GM11168 (cell line): ENCODE measurements around the gene EMP3.
"Not testable (repeated sequence)": the region's sequence is repeated elsewhere in the genome, so short reads cannot be mapped to it uniquely, and the experiment has no call there.

Source experiments
- in situ Hi-C: fragments of 300-500 bp; cut with MboI; formaldehyde crosslinking; loops from one replicate; pipeline ENCODE4 v1.12.0; 2022; ENCODE audit warnings: low sequenced_read_pairs; ENCODE audit not compliant: unreplicated experiment

Gene EMP3

DNA sequence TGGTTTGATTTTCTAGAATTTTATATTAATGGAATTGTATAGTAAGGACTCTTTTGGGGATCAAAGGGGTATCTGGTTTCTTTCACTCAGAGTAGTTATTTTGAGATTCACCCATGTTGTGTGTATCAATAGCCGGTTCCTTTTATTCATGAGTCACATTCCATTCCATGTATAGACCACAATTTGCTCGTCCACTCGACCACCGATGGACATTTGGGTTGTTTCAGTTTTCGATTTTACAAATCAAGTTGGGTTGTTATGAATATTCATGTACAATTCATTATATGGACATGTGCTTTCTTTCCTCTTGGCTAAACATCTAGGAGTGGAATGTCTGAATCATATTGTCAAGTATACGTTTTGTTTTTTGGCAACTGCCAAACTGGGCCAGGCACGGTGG, 9.6 kb upstream of the EMP3 start:
- in situ Hi-C loops, result no loop called here

DNA sequence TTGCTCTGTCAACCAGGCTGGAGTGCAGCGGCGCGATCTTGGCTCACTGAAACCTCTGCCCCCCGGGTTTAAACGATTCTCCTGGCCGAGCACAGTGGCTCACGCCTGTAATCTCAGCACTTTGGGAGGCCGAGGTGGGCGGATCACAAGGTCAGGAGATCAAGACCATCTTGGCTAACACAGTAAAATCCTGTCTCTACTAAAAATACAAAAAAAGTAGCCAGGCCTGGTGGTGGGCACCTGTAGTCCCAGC, 7.7 kb upstream of the EMP3 start:
- in situ Hi-C loops, result not testable (repeated sequence)

DNA sequence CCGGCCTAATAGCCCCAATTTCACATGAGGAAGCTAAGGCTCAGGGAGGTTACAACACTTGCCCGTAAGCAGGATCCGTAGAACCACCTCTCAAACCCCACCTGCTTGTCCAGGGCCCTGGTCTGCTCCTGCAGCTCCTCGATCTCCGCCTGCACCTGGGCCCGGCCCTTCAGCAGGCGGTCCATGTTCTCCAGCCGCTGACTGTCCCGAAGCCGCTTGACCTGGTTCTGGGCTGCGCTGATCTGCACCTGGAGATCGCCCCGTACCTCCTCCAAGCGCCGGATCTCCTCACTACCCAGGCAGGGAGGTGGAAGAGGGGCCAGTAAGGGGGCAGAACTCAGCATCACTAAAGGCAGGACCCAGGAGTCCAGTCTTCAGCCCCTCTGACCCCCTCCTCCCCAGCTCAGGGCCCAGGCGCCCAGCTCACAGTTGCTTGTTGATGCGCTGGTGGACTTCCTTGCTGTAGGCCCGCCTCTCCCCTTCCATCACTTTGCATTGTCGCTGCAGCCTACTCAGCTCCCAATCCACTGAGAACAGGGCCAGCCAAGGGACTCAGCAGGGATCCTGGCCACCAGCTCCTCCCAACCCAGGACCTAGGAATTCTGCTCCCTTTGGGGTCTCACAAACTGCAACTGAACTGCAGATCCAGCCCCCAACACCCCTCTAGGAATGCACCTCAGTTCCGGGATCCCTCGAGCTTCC, 6.9 kb upstream of the EMP3 start:
- in situ Hi-C loops, result no loop called here

DNA sequence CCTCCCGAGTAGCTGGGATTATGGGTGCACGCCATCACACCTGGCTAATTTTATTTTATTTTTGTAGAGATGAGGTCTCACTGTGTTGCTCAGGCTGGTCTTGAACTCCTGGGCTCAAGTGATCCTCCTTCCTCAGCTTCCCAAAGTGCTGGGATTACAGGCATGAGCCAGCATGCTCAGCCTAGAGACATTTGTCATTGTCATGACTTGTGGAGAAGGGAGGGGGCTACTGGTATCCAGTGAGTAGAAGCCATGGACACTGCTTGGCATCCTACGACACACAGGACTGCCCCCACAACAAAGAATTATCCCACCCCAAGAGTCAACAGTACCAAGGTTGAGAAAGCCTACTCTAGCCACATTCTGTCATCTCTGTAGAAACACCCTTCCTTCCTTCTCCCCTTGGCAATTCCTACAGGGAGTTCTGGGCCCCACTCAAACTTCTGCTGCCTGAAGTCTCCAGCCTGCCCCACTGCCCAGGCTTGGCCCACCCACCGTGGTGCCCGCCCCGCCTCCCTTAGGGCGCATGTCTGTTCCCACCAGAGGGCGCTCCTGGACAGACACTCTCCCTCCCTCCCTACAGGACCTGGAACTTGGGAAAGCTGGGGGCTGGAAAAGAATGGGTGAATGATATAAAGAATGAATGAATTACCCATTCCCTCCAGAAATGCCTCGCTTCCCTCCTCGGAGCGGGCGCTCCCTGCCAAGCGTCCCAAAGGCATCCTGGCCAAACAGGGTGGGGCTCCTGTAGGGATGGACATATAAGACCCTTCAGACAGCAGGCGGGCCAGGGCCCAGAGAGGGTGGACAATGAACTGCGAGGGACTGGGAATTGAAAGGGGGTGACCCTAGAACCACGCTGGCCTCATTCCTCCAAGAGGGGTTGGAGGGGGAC, 5.5 kb upstream of the EMP3 start:
- in situ Hi-C loops, result no loop called here

DNA sequence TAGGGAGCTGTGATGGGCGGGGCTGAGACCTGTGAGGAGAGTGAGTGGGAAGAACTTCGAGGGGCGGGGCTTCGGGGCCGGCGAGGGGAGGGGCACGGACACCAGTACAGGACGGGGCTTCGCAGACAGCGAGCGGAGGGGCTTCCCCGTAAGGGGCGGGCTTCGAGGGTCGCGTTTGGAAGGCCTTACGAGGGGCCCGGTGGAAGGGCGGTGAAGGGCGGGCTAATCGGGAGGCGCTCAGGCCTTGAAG, 4.1 kb upstream of the EMP3 start:
- in situ Hi-C loops, result no loop called here

DNA sequence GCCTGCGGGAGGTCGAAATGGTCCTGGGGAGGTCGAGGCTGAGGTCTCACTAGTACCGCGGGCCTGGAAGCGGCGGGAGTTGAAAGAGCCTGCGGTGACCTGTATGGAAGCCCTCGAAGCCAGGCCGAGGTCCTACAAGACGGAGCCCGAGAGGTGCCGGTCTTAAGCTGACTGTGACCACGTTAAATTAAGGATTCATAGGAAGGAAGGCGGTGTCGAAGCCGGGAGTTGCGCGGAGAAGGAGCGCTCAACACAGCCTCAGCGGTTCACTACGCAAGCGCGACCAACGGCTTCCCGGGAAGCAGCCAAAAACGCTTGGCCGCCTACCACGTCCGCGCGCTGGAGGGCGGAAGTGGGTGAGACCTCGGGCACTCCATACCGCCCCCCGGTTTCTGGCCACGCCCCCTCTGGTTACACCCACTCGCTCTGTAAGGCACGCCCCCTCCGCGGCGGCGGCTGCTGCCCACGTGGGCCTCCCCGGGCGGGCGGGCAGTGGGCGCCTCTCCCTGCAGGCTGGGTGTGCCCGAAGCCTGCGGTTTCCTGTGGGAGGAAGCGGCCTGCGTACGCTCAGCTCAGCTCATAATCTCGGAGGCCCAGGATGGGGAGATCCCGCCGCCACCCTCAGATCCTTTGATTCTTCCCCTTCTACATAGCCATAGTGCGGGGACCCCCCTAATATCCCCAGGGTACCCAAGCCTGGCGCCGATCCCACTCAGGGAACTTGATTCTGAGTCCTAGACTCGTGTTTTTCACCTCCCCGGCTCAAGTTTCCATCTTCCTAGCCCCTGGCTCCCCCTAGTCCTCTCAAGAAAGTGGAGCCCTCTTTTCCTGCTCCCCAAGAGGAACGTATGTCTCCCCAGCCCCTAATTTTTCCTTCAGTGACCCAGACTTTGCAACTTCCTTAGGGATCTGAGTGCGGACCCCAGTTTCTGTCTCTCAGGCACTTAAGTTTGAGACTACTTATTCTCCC, 3.4 kb upstream of the EMP3 start:
- in situ Hi-C loops, result no loop called here

DNA sequence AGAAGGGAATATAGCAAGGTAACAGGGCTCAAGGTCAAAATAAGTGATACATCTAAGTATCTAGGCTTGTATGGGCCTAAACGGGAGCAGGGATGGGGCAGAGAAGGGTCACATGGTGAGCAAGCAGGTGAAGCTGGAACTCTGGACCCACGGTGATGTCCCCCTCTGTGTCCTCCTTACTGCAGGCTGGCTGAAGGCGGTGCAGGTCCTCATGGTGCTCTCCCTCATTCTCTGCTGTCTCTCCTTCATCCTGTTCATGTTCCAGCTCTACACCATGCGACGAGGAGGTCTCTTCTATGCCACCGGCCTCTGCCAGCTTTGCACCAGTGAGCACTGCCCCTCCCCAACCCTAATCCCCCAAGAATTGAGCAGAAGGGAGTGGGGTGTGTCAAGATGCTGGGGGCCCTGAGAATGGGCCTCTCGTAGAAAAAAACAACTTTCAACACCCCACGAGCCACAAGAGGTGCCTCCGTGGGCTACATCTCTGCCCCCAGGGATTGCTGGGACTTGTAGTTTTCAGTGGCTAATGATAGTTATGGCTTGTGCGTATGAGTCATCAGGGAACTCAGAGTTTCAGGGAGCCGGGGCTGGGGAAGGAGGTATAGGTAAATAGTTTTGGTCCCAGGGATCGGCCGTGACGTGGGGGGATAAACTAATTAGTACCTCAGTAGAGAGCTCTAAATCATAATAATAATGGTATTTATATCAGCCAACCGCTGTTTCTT, 4.0 kb downstream of the EMP3 start:
- in situ Hi-C loops, result no loop called here

DNA sequence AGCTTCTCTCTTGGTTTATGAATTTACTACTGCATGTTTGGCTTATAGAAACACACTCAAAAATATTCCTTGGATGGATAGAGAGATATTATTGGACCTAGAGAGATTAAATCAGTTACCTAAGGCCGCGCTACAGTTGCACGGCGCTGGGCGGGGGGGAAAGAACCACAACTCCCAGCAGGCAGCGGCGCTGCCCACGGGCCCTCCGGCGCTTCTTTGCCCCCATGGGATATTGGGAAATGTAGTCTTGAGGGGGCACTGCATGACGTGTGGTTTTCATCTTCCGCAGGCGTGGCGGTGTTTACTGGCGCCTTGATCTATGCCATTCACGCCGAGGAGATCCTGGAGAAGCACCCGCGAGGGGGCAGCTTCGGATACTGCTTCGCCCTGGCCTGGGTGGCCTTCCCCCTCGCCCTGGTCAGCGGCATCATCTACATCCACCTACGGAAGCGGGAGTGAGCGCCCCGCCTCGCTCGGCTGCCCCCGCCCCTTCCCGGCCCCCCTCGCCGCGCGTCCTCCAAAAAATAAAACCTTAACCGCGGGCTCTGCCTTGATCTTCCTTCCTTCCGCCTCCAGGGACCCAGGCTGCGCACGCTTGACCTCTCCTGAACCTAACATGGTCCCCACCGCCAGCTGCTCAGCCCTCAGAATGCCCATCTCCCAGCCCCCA, 4.8 kb downstream of the EMP3 start:
- in situ Hi-C loops, result no loop called here

DNA sequence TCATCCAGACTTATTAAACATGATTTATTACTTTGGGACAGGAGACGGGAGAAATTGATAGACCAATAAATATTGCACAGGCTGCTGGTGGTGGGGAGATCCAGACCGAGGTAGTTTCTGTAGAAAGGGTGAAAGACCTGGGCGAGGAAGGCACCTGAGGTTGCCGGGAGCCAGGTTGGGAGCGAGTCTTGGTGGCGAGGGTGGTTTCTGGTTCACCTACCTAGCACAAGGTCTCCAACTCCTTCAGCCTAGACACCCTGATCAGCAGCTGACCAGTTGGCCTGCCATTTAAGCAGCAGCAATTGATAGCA, 7.0 kb downstream of the EMP3 start:
- in situ Hi-C loops, result no loop called here

DNA sequence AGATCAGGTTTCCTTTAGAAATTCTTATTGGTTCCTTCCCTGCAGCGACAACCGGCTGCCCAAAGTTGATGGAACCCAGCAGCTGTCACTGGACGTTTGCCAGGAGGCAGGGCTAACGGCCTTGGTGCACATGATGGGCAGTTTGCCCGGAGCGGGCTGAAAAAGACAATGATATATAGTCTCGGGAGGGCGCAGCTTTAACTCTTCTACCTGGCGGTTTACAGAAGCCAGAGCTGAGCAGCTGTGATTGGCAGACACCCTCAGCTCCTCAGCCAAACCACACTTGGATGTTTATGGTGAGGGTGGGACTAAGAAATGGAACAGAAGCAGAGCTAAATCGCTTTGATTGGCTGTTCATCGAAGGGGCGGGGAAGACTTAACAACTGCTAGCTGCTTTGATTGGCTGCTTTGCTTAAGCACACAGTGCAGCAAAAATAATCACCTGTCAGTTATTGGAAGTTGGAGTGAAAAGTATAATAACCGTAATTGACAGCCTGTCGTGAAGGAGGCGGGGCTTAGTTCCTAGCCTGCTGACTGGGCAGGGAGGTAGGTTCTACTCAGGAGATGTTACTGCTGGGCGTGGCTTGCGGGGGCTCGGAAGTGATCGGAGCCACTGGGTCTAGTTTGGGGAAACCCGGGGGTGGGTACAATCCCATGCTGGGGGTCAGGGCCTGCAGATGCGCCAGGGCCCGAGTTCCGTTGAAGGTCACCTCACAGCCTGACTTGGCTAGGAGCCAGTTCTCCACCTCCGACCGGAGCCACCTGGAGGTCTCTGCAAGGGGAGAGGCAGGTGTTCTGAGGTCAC, 7.5 kb downstream of the EMP3 start:
- in situ Hi-C loops, result no loop called here

DNA sequence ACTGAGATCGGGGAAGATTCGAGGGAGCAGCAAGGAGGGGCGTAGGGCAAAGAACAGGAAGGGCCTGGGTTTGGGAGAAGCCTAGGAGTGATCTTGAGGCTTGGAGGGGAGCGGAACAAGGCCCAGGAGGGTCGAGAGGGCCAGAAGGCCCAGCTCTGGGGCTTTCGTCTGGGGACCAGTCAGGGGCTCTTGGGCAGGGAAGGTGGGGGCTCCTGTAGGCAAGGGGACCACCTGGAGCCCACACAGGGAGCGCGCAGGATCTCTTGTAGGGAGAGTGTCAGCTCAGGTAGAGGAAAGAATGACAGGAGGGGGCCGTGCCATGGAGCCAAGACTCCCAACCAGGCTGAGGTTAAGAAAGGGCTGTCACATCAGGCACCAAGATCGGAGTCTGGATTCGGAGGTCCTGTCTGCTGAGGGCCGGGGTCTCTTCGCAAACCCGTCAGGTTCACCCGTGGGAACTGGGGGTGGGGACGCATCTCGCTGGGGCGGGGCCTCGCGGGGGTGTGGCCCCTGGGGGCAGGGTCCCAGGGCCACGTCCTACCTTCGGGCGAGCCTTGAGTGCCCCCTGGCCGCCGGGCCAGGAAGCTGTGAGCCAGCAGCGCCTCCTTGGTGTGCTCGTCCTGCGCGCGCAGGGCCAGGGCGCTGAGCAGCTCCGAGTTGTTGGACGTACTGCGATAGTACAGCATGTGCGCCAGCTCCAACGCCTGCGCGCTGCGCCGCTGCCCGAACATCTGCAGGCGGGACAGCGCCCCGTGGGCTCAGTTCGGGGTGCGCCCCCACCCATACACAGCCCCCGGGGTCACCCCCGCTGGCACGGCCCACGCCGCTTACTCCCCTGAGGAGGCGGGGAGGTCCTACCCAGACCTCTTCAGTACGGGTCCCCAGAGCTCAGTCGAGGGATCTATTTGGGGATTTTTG, 8.4 kb downstream of the EMP3 start:
- in situ Hi-C loops, result no loop called here

DNA sequence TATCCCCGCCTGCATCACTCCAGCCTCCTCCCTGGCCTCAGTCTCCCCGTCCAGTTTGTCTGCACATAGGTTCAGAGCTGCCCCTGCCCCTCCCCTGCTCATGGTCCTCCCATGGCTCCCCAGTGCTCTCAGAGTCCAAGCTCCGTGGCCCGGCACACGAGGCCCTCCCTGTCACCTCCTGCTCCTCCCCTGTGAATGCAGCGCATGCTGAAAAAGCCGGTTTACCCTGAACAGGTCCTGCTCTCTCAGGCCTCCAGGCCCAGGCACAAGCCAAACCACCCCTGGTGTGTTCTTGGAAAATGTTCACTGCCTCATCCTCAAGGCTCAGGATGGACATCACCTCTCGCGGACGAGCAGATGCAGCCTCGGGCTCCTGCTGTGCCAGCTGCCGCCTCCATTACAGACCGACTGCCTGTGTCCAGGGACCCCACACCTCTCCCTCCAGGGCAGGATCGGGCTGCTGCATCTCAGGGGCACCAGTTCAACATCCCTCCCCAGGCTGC, 13.0 kb downstream of the EMP3 start:
- in situ Hi-C loops, result no loop called here

DNA sequence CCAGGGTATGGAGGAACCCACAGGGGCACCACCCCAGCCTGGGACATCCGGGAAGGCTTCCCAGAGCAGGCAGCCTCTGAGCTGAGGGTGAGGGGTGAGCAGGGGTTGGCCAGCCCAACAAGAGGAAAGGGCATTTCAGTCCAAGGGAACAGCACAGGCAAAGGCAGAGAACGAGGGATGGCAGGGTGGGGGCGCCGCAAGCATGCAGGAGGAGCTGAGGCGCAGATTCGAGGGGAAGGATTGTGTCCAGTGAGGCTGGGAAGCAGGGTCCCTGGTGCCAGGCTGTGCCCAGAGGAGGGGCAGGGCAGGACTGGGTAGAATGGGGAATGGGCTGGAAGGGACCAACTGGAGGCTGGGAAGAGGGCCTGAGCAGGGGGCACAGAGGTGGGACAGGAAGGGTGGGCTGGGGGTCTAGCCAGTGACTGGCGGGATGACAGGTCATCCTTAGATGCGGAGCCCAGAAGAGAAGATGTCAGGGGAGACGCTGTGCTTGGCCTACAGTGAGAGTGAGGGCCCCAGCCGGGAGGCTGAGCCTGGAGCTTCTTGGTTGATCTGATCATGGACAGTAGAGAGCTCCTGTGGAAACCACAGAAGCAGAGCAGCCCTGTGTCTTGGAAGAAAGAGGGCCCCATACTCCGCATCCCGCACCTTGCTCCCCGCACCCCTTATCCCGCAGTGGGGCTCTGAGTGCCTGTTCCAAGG, 13.6 kb downstream of the EMP3 start:
- in situ Hi-C loops, result no loop called here

DNA sequence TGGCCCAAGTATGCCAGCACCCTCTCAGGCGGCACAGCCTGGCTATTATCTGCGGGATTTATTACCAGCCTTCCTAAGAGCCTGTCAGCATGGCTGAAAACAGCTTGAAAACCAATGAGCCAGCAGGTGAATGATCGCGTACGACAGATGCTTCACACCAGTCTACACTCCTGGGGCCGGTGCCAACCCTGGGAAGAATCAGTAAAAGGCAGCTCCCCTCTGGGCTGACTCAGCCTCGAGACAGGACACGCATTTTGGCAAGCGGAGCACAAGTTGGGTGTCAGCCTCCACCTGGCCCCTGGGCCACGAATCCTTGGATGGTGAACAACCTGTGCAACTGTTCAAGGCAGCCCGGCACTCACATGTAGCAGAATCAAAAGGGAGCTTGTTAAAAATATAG, 15.6 kb downstream of the EMP3 start:
- in situ Hi-C loops, result no loop called here

DNA sequence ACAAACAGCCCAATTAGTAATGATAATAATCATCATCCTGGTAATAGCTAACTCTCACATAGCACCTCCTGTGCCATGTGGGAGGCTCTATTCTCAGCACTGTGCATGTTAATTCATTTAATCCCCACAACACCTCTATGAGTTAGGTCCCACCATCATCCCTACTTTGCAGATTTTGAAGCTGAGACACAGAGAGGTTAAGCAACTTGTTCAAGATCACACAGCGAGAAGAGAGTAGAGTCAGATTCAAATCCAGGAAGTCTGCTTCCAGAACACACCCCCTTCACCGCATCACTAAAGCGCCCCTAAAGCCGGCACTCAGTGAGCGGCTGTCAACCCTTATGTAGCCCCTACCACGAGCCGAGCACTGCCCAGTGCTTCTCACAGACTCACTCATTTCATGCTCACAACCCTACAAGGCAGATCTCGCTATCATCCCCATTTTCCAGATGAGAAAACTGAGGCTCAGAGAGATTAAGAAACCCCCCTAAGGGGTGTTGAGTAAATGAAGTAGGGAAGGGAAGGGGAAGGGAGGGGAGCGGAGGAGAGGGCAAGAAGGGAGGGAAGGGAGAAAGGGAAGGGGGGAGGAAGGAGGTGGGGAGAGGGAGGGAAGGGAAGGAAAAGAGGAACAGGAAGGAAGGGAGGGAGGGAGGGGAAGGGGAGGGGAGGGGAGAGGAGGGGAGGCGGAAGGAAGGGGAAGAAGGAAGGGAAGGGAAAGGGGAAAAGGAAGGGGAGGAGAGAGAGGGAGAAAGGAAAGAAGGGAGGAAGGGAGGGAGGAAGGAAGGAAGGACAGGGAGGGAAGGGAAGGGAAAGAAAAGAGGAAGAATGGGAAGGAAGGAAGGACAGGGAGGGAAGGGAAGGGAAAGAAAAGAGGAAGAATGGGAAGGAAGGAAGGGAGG, 16.4 kb downstream of the EMP3 start:
- in situ Hi-C loops, result no loop called here

DNA sequence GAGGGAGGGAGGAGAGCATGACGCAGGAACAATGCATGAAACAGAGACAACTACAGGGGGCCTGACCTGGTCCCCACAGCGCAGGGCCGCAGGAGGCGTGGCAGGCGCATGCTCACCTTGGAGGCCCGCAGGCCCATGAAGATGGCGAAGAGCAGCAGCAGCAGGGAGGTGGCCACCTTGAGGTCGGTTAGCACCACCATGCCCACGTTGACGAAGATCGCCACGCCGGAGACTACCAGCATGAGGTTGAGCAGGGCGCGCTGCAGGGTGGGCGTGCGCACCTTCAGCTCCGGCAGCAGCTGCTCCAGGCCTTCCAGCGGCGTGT, 17.0 kb downstream of the EMP3 start:
- in situ Hi-C loops, result no loop called here
